Stomach (tissue), 4 donors: ENCODE results near the gene LINC01488.

Experiments
- POLR2A ChIP-seq, 4 donors: fragments of 450-650 bp; IDR thresholded peaks; one replicate each; pipeline ENCODE4 v1.6.1; 2016; ENCODE audit warnings: antibody characterized with exemption in 4 of 4, control low read depth in 2 of 4, mild to moderate bottlenecking in 1 of 4, moderate library complexity in 1 of 4
- POLR2AphosphoS5 ChIP-seq, 3 donors: sonication (generic); formaldehyde crosslinking; IDR thresholded peaks; one replicate each; pipeline ENCODE4 v1.6.1; 2016; ENCODE audit warnings: antibody characterized with exemption in 3 of 3

GRCh38 chr11:69509846-69510390 is 28.5 kb downstream of the LINC01488 start:
- no peak for TF ChIP-seq POLR2A (IDR thresholded peaks at IDR 0.05)
- TF ChIP-seq POLR2AphosphoS5 (IDR thresholded peaks at IDR 0.05): no peak
